HG03432 (cell line): ENCODE measurements around the gene MTF2.

Experiments used
- ATAC-seq: cut with Tn5 transposase; IDR thresholded peaks from one replicate; pipeline ENCODE4 v1.9.1; 2021; ENCODE audit warnings: mild to moderate bottlenecking, moderate library complexity; ENCODE audit not compliant: unreplicated experiment

The MTF2 gene

DNA sequence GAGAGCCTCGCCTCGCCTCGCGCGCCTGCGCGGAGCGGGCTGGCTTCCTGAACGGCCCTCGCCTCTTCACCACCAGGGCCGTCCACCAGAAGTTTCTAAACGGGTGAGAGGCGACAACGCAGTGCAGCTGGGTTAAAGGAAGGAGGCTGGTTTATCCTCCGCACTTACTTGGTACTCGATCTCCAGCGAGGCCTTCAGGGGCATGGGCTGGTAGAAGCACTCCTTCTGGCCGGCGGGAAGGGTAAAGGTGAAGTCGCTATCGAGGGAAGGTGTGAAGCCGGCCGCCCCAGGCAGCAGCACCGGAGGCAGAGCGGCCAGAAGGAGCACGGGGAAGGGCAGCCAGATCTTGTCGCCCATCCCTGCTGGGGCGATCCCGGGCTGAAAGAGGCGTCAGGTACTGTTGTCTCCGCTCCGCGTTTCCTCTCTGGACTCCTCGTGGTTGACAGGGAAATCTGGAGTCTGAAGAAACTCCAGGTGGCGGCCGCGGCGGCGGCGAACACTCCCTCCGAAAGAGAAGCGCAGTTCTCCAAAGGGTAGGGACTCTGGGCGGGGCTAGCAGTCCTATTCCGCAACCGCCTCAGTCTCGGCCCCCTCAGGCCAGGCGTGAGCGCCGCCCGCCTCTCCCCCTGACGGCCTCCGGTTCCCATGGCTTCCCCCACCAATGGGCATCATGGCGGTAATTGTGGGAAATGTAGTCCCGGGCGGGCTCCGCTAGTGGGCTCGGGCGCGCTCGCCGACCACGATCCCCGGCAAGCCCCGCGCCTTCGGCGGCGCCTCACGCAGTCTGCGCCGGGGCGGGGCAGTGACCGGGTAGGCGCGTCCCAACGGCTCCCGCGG is 101.0 kb downstream of the MTF2 start, which contains the start of gene TMED5:
TMED5 (minus strand) TSS at position 528 of the 837 bp plus-strand sequence; CDS start at position 357, 171 bp downstream.
- peak; percentile 84 for ATAC-seq

DNA sequence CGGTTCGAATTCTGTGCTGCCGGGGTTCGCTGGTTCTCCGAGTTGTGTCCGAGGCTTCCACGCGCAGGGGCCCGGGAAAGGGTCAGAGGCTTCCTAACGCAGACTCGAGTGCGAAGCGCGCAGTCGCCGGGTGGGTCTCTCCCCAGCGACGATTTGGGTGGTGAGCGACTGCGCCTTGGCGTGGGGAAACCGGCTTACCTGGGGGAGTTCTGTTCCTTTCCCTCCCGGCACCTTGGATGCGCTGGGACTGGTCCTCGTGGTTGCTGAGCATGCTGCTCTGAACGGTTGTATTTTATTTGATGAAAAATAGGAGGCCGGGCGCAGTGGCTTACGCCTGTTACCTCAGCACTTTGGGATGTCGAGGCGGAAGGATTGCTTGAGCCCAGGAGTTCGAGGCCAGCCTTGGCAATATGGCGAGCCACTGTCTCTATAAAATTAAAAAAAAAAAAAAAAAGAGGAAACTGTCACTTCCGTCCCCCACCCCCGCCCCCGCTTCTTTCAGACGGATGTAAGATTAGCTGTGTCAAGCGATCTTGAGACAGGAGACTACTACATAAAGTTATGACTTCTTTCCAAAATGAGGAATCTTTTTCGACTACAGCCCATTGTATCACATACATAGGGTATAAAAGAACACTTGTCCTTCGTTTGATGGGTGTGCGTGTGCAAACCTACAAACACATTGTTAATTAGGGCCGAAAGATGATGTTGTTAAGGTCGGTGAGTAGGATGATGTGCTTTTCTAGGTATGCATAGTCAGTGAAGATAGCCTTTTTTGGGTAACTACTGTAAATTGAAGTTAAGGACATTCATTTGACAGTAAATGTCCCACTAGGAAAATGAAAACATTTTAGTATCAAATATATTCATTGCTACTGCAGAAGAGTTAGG is 101.9 kb downstream of the MTF2 start, which contains the start of gene CCDC18:
CCDC18 (plus strand) TSS at position 2 of the 891 bp plus-strand sequence. CDS start 2,638 bp downstream, outside the sequence.
- peak; percentile 14 for ATAC-seq

- no peak for ATAC-seq
These were observed 107.6 kb downstream of the MTF2 start for GRCh38 chr1:93186667-93187066.
